ENCODE data around the gene C1orf141.

Gene C1orf141

GRCh38 chr1:67137307-67137753 lies 2.6 kb upstream of the C1orf141 start:
- TF ChIP-seq CTCF (IDR thresholded peaks at IDR 0.05; ENCODE audit: low read length, missing control alignments), result no peak
- H3K4me3 ChIP-seq (replicated peaks; ENCODE audit: low read depth, low read length), result no peak overlapping the region
- DNase-seq (ENCODE audit: low read depth), result no peak

GRCh38 chr1:67135354-67135753 lies 584 bp upstream of the C1orf141 start:
- TF ChIP-seq CTCF (IDR thresholded peaks at IDR 0.05; ENCODE audit: low read length, missing control alignments), result no peak
- H3K4me3 ChIP-seq (replicated peaks; ENCODE audit: low read depth, low read length), result peak overlapping the region; percentile 45
- DNase-seq (ENCODE audit: low read depth), result peak; percentile 95

GRCh38 chr1:67133177-67133576 lies 1.6 kb downstream of the C1orf141 start:
- no peak for TF ChIP-seq CTCF (IDR thresholded peaks at IDR 0.05; ENCODE audit: low read length, missing control alignments)
- H3K4me3 ChIP-seq (replicated peaks; ENCODE audit: low read depth, low read length), result no peak overlapping the region
- DNase-seq (ENCODE audit: low read depth), result no peak

- no peak for DNase-seq (ENCODE audit: low read depth)
- no peak for TF ChIP-seq CTCF (IDR thresholded peaks at IDR 0.05; ENCODE audit: low read length, missing control alignments)
- H3K4me3 ChIP-seq (replicated peaks; ENCODE audit: low read depth, low read length), result no peak overlapping the region
Measured at GRCh38 chr1:67130673-67131072, 4.1 kb downstream of the C1orf141 start.

GRCh38 chr1:67126974-67127373 lies 7.8 kb downstream of the C1orf141 start:
- no peak for TF ChIP-seq CTCF (IDR thresholded peaks at IDR 0.05; ENCODE audit: low read length, missing control alignments)
- DNase-seq (ENCODE audit: low read depth), result no peak
- H3K4me3 ChIP-seq (replicated peaks; ENCODE audit: low read depth, low read length), result no peak overlapping the region

- H3K4me3 ChIP-seq (replicated peaks; ENCODE audit: low read depth, low read length), result no peak overlapping the region
- peak; percentile 30 for TF ChIP-seq CTCF (IDR thresholded peaks at IDR 0.05; ENCODE audit: low read length, missing control alignments)
- peak; percentile 24 for DNase-seq (ENCODE audit: low read depth)
Measured at GRCh38 chr1:67126111-67126746, 8.5 kb downstream of the C1orf141 start.

- no peak for DNase-seq (ENCODE audit: low read depth)
- no peak for TF ChIP-seq CTCF (IDR thresholded peaks at IDR 0.05; ENCODE audit: low read length, missing control alignments)
- H3K4me3 ChIP-seq (replicated peaks; ENCODE audit: low read depth, low read length), result no peak overlapping the region
Measured at GRCh38 chr1:67124455-67124854, 10.3 kb downstream of the C1orf141 start.
